NCI-H128 (cell line): ENCODE data around the gene MUC13.

Source experiments
- DNase-seq: peaks from one replicate; lab custom pipeline; 2025; ENCODE audit not compliant: unreplicated experiment; lab: John Stamatoyannopoulos, UW

The MUC13 gene

GRCh38 chr3:124878561-124879336, 55.8 kb downstream of the MUC13 start:
- no peak for DNase-seq

- no peak for DNase-seq
Measured at GRCh38 chr3:124877674-124878073, 56.9 kb downstream of the MUC13 start.

GRCh38 chr3:124876401-124876878, 58.1 kb downstream of the MUC13 start:
- DNase-seq, result no peak

GRCh38 chr3:124873226-124873625, 61.3 kb downstream of the MUC13 start:
- no peak for DNase-seq

GRCh38 chr3:124867511-124867910, 67.0 kb downstream of the MUC13 start:
- DNase-seq, result no peak

- DNase-seq, result no peak
Measured at GRCh38 chr3:124862006-124862405, 72.5 kb downstream of the MUC13 start.

GRCh38 chr3:124861041-124861440, 73.5 kb downstream of the MUC13 start:
- no peak for DNase-seq

- no peak for DNase-seq
Measured at GRCh38 chr3:124860599-124860998, 74.0 kb downstream of the MUC13 start.

GRCh38 chr3:124859025-124859424, 75.5 kb downstream of the MUC13 start:
- DNase-seq, result no peak

GRCh38 chr3:124858275-124858674, 76.3 kb downstream of the MUC13 start:
- DNase-seq, result no peak

- DNase-seq, result no peak
Measured at GRCh38 chr3:124856677-124857076, 77.9 kb downstream of the MUC13 start.
